C1 segment of cervical spinal cord (tissue), 14 donors: ENCODE measurements around the gene ELAPOR2.
"Not testable (repeated sequence)": the region's sequence is repeated elsewhere in the genome, so short reads cannot be mapped to it uniquely, and the experiment has no call there.

Experiments
- DNase-seq, 14 donors: peaks; one replicate each; lab custom pipeline; 2025; lab: John Stamatoyannopoulos, UW

ELAPOR2 gene

DNA sequence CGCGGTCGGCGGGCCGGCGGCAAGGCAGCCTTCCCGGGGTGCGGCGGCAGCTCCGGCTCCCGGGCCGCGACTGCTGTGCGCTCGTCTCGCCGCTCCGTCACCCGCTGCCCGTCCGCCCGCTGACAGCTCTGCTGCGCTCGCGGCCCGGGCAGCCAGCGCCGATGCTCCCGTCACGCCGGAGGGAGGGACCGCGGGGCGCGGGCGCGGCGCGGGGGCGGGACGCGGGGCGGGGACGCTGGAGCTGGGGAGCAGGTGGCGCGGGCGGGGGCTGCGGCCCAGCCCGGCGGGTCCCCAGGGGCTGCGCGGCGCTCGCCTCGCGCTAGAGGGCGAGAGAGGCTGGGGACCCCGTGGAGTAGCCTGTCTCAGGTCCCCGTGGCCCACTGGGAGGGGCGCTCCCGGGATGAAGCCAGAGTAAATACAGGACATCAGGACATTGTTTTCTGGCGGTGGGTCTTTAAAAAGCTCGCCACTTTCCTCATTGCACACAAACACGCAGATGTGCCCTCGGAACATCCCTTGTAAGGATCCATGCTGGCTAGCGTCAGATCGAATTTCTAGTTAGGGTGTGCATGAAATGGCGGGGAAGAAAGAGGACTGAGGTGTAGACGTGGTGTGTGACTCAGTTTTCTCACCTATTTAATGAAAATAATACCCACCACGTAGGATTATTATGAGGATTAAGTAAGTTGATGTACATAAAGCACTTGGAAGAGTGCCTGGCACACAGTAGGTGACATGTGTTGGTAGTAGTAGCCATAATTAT is at the start of gene ELAPOR2:
ELAPOR2 (minus strand) TSS at position 130 of the 763 bp plus-strand sequence. CDS start 141 bp downstream, outside the sequence.
- peak; percentile 1 to 87 (median 72) for DNase-seq

- DNase-seq = no peak
These were observed 48.7 kb upstream of the ELAPOR2 start for GRCh38 chr7:87107949-87108776.

DNA sequence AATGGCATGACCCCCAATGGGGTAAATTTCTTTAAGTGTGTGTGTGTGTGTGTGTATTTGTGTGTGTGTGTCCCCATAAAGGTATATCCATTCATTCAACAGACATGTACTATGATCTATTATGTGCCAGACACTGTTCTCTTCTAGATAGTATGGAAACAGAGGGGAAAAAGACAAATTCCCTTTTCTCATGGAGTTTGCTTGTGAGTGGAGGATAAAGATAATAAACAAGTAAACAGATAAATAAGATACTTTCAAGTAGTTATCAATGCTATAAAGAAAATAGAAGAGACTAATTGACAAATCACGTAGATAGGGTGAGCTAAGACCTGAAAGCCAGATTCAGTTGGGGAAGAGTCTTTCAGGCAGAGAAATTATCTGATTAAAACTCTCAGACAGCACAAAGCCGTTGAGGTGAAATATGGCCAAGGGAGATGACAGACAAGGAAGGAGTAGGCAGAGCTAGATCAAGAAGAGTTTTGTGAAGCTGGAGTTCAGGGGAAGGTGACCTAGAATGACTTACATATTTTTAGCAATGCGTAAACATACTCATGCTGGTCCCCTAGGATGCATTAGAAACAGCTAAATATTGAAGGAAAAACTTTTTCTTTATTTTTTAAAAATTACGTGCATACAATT is 47.6 kb upstream of the ELAPOR2 start:
- DNase-seq = no peak

DNA sequence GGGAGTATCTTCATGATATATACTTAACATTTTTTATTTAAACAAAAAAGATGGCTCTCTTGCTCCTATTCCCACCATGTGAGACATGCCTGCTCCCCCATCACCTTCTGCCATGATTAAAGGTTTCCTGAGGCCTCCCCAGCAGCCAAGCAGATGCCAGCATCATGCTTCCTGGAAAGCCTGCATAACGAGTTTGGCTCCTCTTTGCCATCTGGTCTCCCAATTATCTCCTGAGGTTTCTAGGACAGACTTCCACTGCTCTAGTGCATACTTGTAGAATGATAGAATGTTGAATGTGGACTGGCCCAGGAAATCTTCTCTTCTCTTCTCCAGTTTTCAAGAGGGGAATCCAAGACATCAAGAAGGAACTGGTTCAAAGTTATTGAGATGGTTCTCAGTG is 45.9 kb upstream of the ELAPOR2 start:
- no peak for DNase-seq

- DNase-seq = no peak
These were observed 40.9 kb upstream of the ELAPOR2 start for GRCh38 chr7:87100326-87100725.

DNA sequence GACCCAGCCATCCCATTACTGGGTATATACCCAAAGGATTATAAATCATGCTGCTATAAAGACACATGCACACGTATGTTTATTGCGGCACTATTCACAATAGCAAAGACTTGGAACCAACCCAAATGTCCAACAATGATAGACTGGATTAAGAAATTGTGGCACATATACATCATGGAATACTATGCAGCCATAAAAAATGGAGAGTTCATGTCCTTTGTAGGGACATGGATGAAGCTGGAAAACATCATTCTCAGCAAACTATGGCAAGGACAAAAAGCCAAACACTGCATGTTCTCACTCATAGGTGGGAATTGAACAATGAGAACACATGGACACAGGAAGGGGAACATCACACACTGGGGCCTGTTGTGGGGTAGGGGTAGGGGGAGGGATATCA is 37.9 kb upstream of the ELAPOR2 start:
- not testable (repeated sequence) for DNase-seq

- no peak for DNase-seq
These were observed 34.9 kb upstream of the ELAPOR2 start for GRCh38 chr7:87094322-87094721.

DNA sequence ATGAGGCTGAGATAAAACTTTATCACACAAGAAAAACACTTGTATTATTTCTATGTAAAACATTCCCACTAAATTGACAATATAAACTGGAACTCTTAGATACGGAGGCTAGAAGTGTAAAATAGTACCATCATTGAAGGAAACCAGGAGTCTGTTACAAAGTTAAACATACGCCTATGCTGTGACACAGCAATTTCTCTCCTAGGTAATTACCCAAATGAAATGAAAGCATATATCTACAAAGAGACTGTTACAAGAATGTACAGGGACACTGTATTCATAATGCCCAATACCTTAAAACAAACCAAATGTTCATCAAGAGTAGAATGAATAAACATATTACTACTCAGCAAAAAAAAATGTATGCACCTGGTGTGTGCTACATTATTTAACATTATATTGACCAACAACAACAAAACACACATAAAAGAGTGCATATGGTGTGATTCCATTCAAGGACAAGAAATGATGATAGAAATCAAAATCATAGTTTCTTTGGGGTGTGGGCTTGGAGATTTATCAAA is 33.2 kb upstream of the ELAPOR2 start:
- no peak for DNase-seq

DNA sequence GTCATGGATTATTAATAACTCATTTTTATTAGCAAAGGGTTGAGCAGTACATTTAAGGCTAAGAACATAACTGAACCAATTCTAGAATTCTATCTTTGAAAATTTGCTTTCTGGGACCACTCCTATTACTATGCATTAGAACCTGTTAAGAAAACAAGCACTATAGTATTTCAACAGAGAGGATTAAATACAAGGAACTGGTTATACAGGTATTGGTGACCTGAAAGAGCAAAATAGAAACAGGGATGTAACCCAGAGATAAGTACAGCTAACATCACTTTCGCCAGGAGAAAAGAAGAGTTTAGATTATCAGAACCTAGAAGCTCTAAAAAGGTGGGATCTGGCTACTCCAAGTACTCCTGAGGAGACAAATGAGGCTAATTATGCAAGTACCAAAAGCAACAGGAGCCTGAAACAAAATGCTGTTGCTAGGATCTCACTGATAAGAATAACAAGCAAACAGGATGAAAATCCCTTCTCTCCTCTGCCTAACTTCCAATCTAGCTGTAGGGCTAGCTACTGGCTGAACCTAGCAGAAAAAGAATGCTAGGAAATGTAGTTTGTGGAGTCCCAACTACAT is 32.1 kb upstream of the ELAPOR2 start:
- no peak for DNase-seq

DNA sequence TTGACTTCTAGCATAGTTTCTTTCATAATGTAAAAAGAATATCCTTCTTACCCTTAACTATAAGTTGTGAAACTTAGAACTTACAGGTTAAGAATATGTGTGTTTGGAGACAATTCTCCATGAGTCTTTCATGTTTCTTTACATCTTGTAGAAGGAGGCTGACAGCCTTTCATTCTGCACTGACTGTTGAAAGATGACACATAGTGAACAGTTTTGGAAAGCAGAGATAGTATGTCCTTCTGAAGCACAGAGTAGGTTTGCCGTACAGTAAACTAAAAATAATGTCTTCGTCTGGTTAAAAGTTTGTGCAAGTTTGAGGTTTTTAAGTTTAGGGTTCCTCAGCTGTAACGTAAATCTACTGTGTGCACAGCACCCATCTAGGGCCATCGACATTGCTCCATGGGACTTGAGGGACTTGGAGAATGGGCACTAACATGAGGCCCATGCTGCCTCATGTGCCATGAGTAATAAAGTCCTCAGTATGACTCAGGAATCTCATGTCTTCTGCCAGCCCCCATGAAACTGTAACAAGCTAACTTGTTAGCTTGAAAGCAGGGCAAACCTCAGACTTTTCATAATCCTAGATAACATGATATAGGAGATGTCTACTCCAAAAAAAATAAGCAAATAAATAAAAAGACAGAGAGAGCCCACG is 24.5 kb upstream of the ELAPOR2 start:
- DNase-seq = no peak

- no peak for DNase-seq
These were observed 23.2 kb upstream of the ELAPOR2 start for GRCh38 chr7:87082675-87083074.

DNA sequence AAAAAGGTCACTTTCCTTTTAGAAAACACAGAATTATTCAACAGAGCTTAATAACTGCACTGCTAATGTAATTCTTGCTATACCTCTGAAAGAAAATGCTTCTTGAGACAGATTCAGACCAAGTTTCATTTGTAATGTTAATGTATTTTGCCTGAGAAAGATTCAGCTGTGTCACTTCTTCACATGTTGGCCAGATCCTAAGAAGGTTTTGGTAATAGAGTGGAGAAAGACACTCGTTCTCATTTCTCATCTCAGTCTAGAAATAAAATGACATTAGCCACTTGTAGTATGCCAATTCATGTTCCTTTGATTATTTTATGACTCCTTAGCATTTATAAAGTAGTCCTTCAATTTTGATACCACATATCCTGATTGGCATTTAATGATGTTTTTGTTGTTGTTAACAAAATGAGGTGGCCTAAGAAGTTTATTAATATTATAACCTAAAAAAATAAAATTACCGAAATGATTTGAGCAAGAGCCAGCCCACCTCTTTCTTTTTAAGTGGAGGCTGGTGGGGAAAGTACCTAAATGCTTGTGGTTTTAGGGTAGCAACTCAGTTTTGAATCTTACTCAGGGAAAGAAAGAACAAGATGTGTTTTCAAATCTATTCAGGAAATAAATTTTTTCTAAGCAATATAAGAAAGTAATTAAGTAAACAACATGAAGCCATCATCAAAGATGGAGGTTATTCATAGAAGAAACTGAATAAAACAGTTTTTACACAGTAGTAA is 16.4 kb upstream of the ELAPOR2 start:
- DNase-seq = no peak

DNA sequence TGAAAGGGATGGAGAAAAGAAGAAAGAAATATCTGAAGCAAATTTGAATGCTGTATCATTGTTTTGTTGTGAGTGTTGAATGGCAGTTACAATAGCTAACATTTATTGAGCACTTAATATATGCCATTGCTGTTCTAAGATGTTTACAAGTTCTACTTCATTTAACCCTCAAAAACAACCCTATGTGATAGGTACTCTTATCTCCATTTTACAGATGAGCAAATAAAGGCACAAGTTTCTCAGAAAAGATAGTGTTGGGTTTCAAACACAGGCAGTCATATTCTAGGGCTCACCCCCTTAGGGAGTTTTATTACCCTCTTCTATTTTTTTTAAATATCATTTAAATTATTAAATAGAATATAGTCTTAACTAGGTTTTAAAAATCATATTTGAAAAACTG is 8.3 kb upstream of the ELAPOR2 start:
- DNase-seq = no peak

DNA sequence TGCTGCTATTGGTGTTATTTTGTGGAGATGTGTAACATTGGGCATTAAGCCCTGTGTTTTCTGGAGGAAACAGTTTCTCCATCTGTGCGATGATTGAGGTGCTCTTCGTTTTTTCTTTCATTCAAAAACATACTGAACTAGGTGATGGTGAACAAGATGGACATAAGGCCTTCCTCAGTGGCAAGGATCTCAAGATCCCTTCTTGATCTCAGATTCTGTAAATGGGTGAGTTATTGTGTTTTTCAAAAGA is 759 bp upstream of the ELAPOR2 start:
- DNase-seq = no peak

- peak in 9 of 14 donors; percentile 8 to 69 (median 39) for DNase-seq
These were observed 520 bp downstream of the ELAPOR2 start for GRCh38 chr7:87058744-87059524.

DNA sequence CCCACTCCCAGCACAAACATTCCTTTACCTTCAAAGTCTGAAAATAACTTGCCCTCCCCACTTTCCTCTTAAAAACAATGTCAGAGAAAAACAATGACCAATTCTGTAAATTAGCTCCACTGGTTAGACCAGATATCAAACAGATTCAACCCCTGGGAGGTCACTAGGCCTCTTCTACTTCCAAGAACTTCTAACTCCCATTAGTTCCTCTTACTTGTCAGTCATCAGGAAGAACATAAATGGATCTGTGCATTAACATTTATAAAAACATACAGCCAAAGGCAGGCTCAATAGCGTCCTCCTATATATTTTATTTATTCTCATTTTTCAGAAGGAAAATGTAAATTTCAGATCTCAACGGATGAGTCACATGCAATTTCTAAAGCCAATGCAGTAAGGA is 2.2 kb downstream of the ELAPOR2 start:
- DNase-seq = no peak

DNA sequence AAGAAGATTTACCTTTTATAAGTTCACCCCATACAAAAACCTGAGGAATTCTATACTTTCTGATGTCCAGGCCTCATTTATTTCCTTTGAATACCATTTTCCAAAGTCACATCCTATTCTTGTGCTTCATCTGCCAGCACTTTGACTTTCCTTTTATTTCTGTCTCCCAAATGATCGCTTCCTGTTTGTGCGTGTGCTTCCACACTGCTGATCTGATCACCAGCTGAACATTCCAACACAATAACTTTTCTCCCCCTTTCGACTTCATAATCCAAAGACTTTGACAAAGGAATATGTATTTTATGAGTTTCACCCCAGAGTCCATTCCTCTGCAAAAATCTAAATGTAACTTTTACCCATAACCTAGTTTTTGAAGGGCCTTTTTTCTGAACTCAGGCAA is 3.1 kb downstream of the ELAPOR2 start:
- no peak for DNase-seq

DNA sequence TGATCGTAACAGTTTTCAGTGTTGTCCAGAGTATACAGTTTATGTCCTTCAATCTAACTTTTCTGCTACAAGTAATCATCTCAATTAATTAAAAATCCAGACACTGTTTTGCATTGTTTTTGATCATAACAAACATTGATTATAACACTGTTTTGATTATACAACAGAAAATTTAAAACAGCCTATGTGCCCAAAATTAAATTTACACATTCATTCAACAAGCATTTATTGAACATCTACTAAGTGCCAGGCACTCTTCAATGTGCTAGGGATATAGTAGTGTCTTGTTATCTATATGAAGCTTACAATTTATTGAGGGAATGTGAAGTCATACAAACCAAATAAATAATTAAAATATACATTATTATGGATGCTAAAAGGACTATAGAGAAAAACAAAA is 10.6 kb downstream of the ELAPOR2 start:
- no peak for DNase-seq

- no peak for DNase-seq
These were observed 13.0 kb downstream of the ELAPOR2 start for GRCh38 chr7:87046456-87046855.

GRCh38 chr7:87044713-87045112 is 14.7 kb downstream of the ELAPOR2 start:
- not testable (repeated sequence) for DNase-seq
